IPS-NIHi7 (cell line): Measurements from ENCODE around the gene RCAN2.

ENCODE experiments used
- DNase-seq: peaks from one replicate; pipeline ENCODE4 v3.0.0; 2012; ENCODE audit warnings: mixed read lengths; ENCODE audit errors: extremely low spot score

Gene RCAN2

DNA sequence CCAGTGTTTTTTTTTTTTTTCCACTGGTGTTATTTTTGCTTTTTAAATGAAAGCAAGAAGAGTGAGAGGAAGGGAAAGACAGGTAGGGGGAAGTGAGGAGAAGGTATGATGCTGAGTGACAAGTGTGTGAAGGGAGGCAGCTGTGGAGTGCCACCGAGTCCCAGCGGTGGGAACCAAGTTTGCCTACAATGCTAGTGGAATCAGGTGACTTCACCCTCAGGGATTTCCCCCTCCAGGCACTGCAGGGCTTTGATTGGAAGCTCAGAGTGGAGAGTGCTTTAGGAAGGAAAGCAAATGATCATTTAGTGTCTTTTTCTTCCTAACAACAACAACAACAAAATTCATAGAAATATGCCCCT lies 200.0 kb downstream of the RCAN2 start:
- DNase-seq = peak; percentile 19

DNA sequence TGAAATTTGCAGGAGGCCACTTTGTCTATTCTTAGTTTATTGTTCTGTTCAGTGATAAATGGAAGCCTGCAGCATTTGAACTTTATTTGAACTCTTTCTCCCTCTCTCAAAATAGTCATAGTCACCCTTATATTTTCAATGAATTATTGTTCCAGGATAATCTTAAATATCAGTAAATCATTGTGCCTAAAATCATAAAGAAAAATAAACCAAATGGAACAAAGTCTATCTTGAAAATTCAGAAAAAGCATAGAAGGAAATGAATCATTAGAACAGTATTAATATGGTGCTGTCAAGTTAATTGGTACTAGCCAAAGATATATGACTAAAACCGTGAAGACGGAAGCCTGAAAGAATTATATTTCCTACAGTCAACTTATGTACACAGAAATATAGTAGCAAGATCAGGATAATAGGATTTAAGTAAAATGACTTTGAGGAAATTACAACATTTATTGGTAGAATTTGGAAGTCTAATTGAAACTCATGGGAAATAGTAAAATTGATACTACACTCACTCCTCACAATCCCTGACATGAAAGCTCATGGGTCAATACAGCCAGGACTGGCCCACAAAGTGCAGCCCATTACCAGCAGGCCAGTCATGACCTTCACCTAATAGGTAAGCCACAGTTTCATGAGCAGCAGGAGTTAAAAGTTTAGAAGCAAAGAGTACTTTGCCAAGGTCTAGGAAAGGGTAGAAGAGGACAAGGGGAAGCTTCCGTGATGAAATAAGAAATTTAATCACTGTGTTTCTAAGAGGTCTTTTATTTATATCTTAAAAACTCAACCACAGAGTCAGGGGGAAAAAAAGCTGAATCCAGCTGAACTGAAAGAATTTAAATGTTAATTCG lies 200.6 kb downstream of the RCAN2 start:
- DNase-seq = no peak

DNA sequence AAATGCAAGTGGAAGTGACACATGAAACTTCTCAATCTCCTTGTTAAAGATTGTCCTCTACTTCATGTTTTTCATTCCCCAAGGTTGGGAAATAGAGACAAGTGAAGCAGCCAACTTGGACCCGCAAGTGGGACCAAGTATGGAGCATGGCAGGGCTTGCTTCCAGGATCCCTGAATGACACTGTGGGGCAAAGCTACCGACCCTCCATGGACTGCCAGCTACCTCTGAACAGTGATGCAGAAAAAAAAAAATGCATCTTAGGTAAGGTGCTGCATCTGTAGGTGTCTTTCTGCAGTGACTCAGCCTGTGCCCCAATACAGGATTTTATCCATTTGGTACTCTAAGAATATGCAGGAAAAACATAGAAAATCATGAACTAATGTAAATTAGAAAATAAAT lies 201.4 kb downstream of the RCAN2 start:
- DNase-seq = no peak

DNA sequence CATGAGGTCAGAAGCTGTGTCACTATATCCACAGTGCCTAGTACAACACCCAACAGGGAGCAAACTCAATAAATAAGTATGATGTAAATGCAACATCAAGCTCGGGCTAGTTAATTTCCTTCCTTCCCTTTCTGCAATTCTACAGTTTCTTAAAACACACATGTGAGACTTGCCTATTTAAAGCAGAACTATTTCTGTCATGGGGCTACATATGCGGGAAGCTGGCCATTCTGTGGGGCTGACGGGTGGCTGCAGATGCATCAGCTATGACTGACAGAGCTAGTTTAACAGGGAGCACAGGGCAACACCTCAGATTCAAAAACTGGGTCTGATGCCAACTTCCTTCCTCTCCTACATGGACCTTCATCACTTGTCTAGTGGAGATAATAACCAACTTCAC lies 202.4 kb downstream of the RCAN2 start:
- DNase-seq = no peak

DNA sequence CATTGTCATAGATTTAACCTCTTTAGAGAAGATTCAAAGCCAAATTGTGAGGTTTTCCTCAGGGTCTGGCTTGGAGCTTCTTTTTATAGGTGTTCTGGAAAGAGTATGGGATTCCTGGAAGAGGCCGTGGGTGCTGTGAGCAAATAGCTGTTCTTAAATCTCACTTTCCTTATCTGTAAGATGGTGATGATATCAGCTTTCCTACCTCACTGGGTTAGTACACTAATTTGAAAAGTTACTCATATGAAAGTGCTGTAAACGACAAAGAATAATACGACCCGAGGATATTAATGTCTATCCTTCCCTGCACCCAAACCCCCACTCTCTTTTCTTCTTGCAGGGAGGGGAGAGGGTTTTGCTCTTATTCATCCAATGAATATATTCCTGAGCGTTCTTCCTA lies 203.6 kb downstream of the RCAN2 start:
- DNase-seq = no peak

DNA sequence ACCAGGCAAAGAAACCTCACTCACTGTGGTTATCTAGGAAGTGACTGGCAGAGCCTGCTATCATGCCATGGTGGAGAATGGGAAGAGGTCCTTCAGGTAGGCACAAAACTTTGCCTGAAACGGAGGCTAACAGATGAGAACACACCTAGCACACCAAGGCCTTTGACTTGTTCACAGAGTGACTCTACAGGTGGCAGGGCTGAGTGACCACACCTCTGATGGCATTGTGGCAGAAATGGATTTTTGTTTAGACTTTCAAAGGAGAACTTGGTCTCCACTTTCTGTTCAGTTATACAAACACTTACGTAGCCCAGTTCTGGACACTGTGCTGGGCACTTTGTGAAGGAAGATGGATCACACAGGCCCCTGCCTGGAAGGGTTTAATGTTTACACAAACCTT lies 204.2 kb downstream of the RCAN2 start:
- DNase-seq = no peak

DNA sequence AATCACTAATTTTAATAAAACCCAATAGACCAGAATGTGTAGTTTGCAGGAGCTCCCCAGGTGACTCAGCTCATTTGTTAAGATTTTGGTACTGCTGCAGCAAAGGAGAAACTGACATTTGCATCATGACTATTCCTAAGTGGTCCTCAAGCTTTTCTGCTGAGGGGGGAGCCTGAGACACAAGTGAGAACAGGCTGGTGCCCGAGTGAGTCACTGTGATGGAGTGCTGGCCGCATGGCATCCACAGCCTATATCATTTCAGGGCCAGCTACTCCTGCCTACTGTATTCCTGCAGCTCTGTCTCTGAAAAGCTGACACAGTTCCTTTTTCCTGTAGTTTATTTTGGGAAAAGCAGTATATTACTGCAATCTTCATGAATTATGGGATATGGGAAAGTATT lies 206.8 kb downstream of the RCAN2 start:
- DNase-seq = no peak

DNA sequence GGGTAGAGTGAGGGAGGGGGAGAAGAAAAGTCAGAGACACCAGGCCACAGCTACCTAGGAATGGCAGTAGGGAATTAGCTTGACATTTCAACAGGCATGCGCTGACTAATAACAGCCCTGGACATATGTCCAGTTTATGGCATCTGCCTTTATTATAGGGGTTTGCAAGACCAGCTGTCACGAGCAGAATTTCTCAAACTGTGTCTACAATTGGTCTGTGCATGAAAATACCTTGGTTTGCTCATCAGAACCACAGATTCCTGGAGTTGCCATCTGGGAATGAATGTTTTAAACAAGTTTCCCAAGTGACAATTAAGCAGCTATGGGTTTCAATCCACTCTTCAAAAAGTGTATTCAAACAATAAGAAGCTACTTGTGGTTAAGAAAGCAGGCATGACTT lies 210.1 kb downstream of the RCAN2 start:
- DNase-seq = no peak

DNA sequence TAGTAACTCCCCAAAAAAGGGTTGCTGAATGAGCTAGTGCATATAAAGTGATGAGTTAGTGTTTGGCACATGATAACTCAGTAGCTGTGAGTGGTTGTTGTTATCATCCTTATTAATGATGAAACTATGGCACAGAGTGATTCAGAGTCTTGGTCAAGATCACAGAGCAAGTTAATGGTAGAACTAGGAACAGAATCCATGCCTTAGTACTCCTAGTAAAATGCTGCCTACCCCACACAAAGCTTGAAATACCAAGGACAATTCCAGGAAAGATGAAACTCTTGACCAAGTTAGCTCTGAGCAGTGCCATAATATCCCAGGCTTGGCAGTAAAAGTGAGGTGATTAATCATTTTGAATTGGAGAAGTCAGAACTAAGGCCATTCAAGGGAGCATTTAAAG lies 211.4 kb downstream of the RCAN2 start:
- DNase-seq = no peak

DNA sequence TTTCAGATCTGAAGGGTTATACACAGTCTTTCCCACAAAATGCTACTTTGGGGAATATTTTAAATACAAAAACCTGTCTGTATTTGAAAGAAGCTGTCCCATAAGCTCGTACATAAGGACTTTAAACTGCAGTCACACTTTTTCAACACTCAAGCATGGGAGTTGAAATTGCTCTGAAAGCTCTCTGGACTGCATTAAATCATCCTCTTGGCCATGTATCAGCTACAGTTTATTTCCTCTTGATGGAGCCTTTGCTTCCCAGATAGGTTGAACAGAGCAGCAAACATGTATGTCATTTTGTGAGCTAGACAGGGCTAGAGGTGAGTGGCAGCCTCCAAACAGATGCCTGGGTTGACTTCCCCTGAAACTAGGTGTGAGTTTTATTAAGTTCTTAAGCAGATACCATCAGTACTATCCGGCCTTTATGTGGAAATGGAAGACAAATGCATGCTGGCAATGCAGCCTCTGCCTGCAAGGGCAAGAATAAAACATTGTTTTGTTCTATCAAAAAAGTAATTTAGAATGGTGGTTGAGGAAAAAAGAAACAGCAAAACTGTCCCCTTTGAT lies 214.6 kb downstream of the RCAN2 start:
- DNase-seq = no peak

DNA sequence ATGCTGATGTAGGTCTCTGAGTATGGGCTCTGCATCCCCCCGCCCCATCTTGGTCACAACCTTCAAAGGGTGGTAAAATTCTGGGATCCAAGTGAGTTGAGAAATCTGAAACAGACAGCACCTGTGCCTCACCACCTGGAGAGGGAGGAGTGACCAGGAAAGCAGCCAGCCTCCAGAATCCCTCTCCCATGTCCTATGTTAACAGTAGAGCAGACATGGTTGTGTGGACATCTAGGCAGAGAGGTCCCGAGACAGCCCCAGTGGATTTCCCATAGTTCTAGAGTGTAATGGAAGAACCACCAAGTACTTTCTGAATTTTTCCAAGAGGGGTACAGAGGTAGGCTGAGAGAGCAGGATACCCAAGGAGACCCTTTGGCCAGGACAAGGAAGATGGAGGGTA lies 216.7 kb downstream of the RCAN2 start:
- DNase-seq = no peak

DNA sequence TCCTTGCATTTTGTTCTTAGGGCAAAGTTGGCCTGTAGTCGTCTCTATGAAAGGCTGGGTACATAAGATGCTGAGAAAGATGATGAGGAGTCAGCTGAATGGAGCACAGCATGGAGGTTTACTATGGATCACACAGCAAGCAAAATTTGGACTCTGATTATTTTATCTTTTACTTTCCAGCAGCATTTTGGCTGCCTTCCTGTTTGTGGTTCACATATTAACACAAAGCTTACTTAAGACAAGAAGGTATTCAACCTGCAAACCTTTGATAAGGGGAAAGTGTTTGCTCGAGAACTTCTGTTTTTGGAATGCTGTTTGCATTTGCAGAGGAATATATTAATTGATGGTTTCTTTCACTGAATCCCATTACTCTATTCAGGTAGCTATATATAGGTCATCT lies 217.3 kb downstream of the RCAN2 start:
- DNase-seq = no peak

DNA sequence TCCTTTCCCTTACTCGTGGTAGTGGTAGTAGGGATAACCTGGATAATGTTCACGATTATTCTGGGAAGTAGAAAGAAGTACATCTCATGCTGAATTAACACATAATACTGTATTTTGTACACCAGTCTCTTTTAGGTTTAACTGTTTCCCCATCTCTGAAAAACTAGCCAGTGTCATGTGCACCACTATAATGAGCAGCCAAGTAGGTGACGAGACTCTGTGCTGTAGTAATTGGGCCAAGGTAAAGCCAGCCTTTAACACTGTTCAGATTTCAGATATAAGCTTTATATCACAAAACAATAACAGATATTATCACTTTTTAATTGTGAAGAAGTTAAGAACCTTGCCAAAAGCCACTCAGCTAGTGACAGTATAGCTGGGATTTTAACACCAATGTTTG lies 219.5 kb downstream of the RCAN2 start:
- no peak for DNase-seq

DNA sequence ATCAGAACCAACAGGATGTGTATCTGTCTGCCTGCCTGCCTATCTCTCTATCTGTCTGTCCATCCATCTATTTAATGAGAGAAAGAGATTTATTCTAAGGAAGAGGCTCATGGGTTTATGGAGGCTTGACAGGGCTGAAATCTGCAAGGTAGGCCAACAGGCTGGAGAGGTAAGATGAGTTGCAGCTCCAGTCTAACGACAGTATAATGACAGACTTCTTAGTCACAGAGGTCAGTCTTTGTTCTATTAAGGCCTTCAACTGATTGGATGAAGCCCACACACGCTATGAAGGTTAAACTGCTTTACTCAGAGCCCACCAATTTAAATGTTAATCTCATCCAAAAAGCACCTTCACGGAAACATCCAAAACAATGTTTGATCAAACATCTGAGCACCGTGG lies 220.1 kb downstream of the RCAN2 start:
- DNase-seq = no peak

DNA sequence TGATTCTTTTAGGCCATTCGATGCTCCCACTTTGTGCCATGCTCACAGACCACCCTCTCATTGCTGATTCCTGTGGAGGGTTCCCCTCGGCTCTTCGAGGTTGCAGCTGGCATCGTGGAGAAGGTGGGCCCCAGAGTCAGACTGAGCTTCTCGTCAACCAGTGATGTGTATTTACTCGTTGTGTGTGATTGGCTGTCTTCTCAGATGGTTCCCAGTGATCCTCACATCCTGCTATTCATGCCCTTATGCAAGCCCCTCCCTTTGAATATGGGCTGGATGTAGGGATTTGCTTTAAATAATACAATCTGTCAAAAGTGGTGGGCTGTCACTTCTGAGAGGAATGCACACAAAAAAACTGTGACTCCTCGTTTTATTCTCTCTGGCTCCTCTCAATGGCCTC lies 220.9 kb downstream of the RCAN2 start:
- no peak for DNase-seq

DNA sequence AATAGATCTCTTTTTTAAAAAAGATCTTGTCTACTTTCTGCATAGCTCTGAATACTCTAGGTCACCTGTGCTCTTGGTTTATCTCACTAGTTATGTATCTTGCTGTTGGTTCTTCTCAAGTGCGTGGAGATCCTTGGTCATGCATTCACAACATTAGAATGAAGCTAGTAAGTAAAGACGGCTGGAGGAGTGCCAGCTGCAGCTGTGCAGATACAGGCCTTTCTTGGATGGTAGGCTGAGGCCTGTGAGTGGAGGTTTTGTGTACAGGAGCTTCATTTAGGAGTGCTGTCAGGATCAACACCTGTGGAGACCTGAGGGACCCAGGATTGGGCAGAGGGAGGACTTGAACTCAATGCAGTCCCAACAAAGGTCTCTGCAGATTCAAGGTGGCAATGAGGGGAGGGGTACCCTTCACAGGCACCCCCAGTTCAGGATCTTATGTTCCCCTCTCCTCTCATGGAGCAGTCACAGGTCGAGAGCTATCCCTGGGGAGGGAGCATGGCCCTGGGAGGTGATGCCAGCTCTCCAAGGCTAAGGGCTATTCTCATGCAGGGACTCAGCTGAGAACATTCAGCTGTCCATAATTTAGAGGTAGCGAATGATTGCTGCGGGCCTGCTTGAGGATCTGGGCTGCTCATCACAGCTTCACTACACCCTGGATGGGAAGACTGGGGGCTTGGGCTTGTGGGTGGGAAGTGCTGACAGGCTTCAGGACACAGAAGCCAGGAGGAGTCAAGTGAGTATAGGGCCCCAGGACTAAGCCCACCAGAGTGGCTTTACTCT lies 221.6 kb downstream of the RCAN2 start:
- no peak for DNase-seq

DNA sequence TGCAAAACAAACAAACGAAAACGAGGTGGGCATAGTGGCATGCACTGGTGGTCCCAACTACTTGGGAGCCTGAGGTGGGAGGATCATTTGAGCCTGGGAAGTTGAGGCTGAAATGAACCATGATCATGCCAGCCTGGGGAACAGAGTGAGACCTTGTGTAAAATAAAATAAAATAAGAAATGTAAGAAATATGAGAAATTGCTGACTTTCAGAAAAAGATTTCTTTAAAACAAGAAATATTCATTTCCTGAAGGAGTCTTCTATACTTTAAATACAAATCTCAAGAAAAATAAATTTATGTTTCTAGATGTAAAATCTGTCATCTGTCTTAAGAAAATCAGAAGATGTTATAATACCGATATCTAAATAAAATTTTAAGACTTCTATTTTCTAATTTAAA lies 223.7 kb downstream of the RCAN2 start:
- DNase-seq = no peak

DNA sequence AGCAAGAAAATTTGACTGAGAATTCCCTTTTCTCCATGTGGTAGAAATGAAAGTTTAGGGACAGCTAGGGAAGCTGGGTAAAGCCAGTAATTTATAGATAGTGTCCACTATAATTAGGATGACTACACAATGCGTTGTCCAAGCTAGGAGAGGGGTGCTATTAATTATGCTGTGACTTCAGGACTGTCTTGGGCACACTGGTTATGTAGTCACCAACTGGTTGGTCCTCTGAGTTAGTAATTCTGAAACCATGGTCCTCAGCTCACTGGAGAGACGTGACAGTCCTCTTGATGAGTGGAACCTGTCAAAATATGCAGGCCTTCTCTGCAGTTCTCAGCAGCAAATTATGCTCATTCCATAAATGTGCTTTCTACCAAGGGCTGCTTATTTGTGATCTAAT lies 225.9 kb downstream of the RCAN2 start:
- no peak for DNase-seq

DNA sequence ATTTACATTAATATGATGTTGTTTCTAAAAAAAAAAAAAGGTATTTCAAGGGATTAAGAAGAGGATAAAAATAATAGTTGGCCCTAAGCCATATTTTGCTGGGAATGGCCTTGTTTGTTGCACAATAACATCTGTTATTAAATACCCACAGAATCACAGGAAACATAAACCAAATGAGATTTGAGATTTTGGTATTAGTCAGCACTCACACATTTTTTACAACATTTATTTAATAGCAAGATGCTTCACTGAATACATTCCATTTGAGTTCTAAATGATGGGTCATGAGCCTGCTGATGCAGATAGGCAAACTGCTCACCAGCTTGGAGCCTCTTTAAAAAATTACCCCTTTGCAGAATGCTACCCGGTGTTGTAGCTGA lies 227.6 kb downstream of the RCAN2 start:
- no peak for DNase-seq

DNA sequence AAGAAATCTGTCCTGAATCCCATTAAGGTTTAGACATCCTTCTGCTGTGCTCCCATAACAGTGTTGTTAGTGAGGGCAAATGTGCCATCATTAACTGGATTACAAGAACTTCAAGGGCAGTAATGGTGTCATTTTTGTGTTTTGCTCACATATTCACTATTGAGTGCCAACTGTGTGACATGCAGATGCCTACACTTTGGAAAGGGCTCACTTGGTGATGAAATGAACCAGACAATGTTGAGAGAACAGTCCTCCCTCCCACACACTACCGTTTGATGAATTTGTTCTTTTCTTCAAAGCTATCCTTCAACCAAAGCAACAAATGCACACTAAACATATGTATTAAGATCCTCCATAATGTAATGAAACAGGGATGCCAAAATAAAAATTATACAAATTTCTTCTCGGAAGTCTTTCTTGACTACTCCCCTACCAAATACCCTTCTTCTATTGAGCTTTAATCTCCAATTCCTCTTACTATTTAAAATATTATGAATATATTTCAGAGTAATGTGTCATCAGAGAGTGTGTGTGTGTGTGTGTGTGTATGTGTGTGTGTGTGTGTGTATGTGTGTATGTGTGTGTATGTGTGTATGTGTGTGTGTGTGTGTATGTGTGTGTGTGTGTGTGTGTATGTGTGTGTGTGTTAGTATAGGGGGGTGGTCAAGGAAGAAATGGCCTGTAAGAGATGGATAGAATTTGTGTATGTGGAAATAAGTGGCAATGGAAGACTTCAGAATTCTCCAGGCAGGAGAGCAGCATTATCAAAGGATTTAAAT lies 228.1 kb downstream of the RCAN2 start:
- no peak for DNase-seq

DNA sequence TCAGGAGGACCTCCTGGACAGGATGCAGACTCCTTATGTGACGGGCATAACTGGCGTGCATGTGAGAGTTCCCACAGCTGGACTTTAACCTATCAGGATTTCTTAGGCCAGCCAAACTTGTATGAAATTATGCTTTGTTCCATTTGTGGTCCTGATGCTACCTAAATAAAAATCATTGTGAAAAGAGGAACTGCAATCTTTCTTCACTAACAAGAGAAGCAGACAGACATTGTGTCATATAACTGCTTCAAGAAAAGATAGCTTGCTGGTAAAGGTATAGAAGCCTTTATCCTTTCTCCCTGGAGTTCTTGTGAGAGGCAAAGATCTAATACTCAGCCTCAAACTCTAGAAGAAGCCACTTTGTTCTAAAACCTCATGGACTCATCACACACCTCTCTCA lies 233.0 kb downstream of the RCAN2 start:
- DNase-seq = no peak

DNA sequence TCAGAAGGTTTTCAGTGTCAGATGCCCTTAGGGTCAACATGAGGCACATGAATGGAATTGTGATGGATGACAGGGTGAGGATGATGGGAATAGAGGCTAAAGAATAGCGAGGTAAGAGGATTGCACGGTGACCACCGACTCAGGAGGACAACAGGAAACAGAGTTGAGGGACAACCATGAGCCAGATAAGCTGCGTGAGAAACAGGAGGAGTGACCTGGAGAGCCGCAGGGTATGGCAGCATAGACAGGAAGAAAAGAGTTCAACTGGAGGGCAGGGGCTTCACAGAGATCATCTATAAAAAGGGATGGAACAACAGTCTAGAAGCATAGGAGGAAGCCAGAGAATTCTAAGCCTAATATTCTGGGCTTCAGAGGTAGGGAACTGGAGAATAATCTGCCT lies 235.7 kb downstream of the RCAN2 start:
- DNase-seq = no peak
